NCI-H345 treated with DMSO at 0.1 percent for 48 hours (cell line): ENCODE data around the gene TNIP1.

Experiments
- DNase-seq: peaks from one replicate; lab custom pipeline; 2025; ENCODE audit not compliant: unreplicated experiment; lab: John Stamatoyannopoulos, UW

The TNIP1 gene

GRCh38 chr5:151080613-151081430, at the start of gene TNIP1:
TSS of gene TNIP1 (minus strand) at chr5:151081034. CDS start at chr5:151065095, 15,939 bp downstream.
- DNase-seq: peak; percentile 79

- no peak for DNase-seq
These were observed 49.5 kb upstream of the TNIP1 start for GRCh38 chr5:151130235-151130921.

- DNase-seq: no peak
These were observed 48.0 kb upstream of the TNIP1 start for GRCh38 chr5:151128817-151129216.

GRCh38 chr5:151127926-151128325, 47.1 kb upstream of the TNIP1 start:
- no peak for DNase-seq

- DNase-seq: peak; percentile 24
These were observed 45.4 kb upstream of the TNIP1 start for GRCh38 chr5:151126199-151126645.

- no peak for DNase-seq
These were observed 44.6 kb upstream of the TNIP1 start for GRCh38 chr5:151125421-151125820.

- peak; percentile 80 for DNase-seq
These were observed 43.3 kb upstream of the TNIP1 start for GRCh38 chr5:151123897-151124751.

- no peak for DNase-seq
These were observed 42.0 kb upstream of the TNIP1 start for GRCh38 chr5:151122828-151123227.

GRCh38 chr5:151121665-151122064, 40.8 kb upstream of the TNIP1 start:
- no peak for DNase-seq

GRCh38 chr5:151121095-151121494, 40.3 kb upstream of the TNIP1 start:
- no peak for DNase-seq

- no peak for DNase-seq
These were observed 38.2 kb upstream of the TNIP1 start for GRCh38 chr5:151118913-151119575.

- peak; percentile 36 for DNase-seq
These were observed 34.6 kb upstream of the TNIP1 start for GRCh38 chr5:151115272-151115905.

- no peak for DNase-seq
These were observed 32.8 kb upstream of the TNIP1 start for GRCh38 chr5:151113651-151114050.

- DNase-seq: no peak
These were observed 30.2 kb upstream of the TNIP1 start for GRCh38 chr5:151110992-151111391.

GRCh38 chr5:151110122-151110681, 29.4 kb upstream of the TNIP1 start:
- DNase-seq: no peak

GRCh38 chr5:151108566-151108965, 27.7 kb upstream of the TNIP1 start:
- no peak for DNase-seq

- no peak for DNase-seq
These were observed 27.1 kb upstream of the TNIP1 start for GRCh38 chr5:151107738-151108520.

GRCh38 chr5:151107084-151107483, 26.2 kb upstream of the TNIP1 start:
- DNase-seq: no peak

- DNase-seq: no peak
These were observed 25.7 kb upstream of the TNIP1 start for GRCh38 chr5:151106509-151106908.
